ENCODE data around the gene SMC4.

The SMC4 gene

DNA sequence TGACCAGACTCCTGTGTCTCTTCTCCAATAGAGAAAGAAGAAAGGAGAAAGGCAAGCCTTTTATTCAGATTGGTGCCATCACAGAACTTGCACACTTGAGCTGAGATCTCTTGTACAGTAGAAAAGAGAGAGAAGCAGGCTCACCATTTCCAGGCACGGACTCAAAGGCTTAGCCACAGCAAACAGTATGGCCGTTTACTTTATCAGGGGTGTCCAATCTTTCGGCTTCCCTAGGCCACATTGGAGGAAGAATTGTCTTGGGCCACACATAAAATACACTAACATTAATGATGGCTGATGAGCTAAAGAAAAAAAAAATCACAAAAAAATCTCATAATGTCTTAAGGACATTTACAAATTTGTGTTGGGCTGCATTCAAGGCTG lies 5.4 kb upstream of the SMC4 start:
- DNase-seq, result no peak

DNA sequence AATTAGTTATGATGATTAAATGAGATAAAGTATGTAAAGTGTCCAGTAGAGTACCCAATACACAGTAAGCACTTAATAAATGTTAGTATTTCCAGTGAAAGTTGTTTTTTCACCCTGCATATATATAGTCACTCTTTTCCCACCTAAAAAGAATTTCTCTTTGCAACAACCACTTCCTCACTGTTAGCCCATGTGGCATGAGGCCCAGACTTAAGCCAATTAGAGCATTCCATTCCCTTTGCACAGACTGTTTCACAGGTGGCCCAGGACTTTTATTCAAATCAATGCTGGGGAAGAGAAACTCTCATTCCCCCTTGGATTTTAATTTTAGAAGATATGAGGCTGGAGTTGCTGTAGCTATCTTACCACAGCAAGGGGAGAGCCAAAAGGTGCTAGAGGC lies 4.2 kb upstream of the SMC4 start:
- DNase-seq, result no peak

DNA sequence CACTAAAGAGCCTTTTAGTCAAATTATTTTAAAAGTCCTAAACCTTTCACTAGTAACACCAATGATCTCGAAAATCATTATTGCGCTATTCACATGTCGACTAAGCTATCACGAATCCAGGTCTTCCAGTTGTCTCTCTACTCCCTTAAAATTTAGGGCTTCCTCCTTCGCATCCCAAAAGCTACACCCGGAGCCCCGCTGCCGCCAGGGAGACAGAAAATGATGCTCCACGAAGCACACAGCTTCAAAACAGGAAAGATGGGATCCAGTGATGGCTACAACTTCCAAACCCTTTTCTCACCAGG lies 678 bp upstream of the SMC4 start:
- DNase-seq, result no peak

DNA sequence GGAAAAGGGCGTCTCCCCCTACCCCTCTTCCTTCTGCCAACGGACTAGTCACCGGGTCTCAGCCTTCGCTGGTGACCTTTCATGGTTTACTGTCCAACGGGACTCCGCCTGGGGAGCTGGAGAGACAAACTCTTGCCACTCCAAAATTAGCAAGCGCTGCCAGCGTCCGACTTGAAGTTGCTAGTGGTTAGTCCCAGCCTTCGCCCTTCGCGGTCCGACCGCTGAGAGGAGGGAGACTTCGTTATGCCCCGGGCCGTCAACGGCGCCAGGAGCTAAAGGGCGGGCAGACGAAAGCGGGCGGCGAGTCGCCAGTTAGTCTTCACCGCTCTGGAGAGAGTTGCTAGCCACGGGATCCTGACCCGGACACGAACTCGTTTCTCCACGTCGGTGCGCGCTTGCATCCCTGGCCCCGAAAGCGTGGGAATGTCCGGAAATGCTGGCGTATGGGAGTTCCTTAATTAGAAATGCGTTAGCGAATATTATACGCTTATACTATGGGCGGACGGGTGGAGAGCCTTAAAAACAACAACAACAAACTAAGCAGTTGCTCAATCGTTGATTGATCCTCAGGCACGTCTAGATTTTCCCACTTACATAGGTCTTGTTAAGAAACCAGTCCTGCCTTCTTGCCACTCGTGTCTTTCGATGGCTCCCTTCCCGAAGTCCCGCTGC lies 716 bp downstream of the SMC4 start:
- peak in 18 of 58 donors; percentile 14 to 53 (median 33) for DNase-seq

DNA sequence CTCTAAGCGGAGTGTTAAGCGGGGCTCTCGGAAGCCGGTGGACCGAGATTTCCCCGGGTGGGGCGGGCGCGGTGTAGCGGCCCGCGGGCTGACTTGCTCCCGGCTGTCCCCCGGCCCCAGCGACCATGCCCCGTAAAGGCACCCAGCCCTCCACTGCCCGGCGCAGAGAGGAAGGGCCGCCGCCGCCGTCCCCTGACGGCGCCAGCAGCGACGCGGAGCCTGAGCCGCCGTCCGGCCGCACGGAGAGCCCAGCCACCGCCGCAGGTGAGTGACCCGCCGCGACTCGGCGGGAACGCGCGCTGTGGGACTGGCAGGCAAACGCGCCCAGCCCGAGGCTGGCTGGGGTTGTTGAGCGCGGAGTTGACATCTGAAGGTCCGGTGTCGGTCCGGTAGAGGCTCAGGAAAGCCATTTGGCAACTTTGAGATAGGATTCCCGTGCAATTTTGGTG lies 1.3 kb downstream of the SMC4 start:
- DNase-seq, result peak in 1 of 58 donors; percentile 4

DNA sequence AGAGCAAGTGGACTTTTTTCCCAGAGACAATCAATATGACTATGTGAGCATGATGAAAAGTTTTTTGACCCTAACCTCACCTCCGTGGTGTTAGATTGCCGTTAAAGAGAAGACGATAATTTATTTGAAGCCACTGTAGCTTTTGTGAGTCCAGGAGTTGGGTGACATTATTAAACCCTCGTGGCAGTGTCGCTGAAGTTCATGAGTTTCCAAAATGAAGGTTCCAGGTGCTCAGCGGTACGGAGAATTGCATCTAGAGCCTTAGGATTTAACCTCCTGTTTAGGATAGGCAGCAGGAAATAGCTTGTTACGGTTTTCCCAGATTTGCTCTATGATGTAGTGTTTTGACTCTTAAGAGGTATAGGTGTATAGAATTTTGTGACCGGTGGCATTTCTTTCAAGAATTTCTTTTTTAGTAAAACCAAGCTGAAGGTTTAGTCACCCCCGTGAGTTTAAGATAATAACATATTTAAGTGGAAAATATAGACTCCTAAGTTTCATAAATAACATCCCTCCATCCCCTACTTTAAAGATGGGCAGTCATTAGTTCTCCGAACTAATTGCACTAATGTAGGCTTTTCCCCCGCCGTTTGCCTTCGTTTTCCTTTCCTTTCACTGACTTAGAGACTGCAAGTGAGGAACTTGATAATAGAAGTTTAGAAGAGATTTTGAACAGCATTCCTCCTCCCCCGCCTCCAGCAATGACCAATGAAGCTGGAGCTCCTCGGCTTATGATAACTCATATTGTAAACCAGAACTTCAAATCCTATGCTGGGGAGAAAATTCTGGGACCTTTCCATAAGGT lies 2.0 kb downstream of the SMC4 start:
- DNase-seq, result no peak

DNA sequence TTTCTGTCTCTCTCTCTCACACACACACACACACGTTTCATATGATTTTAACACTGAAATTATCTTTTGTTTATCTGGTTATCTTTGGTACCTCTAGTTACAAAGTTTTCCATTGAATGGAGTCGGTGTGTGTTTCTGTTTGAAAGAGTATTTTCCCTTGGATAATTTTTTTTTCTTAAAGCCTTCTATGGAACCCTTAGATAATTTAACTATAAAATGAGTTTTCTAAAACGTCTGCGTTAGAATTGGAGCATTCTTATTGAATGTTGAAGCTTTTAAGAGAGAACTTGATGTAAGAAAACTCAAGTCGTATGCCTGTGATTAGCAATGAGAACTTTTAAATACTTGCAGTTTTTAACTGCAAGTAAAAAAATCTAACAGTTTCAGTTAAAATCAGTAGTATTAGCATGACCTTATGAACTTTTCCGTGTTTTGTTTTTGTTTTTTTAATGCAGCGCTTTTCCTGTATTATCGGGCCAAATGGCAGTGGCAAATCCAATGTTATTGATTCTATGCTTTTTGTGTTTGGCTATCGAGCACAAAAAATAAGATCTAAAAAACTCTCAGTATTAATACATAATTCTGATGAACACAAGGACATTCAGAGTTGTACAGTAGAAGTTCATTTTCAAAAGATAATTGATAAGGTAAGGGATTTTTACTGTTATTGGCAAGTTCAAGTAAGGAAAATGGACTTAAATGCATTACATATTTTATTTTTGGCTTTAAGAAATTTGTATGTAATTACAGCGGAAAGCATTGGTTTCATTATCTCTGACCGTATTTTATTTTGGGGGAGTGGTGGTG lies 3.0 kb downstream of the SMC4 start:
- no peak for DNase-seq

DNA sequence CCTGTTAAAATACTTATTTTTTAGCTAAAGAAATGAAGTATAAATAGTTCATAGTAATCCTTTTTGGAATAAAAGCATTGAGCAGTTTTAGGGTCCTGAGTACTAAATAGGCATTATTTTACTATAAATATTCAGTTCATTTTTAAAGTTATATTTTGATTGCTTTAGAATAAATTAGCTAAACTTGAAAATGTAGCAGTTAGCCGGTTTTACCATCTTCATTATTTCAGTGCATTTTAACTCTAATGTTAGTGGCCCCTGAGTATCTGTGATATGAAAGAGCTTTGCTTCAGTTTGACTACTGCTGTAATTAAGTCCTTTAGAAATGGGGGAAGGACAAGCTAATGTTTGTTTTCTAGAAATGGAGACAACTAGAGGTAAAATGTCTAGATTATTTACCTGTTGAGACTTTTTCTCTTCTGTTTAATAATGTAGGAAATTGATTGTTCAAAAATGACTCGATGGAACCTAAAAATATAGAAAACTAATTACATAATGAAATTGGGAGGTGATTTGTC lies 3.6 kb downstream of the SMC4 start:
- no peak for DNase-seq

DNA sequence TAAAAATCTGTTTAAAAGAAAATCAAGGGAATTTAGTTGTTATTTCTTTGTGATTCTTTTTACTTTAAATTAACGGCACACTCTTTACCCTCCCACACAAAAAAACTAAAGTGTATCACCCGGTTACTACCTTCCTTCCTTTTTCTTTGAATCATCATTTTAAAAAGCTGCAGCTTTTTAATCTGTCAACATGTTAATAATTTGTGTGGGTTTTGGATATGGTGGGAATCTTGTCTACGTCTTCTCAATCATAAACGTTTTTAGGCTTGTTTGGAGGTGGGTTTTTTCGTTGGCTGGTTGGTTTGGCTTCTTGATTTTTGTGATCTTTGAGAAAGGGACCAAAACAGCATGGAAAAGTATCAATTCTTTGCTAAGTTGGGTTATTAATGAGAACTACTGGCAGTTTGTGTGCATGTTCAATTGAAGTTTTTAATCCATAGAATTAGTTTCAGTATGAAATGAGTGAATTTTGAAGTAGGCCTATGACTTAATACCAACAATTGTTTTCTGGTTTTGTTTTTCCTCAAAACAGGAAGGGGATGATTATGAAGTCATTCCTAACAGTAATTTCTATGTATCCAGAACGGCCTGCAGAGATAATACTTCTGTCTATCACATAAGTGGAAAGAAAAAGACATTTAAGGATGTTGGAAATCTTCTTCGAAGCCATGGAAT lies 4.5 kb downstream of the SMC4 start:
- no peak for DNase-seq

DNA sequence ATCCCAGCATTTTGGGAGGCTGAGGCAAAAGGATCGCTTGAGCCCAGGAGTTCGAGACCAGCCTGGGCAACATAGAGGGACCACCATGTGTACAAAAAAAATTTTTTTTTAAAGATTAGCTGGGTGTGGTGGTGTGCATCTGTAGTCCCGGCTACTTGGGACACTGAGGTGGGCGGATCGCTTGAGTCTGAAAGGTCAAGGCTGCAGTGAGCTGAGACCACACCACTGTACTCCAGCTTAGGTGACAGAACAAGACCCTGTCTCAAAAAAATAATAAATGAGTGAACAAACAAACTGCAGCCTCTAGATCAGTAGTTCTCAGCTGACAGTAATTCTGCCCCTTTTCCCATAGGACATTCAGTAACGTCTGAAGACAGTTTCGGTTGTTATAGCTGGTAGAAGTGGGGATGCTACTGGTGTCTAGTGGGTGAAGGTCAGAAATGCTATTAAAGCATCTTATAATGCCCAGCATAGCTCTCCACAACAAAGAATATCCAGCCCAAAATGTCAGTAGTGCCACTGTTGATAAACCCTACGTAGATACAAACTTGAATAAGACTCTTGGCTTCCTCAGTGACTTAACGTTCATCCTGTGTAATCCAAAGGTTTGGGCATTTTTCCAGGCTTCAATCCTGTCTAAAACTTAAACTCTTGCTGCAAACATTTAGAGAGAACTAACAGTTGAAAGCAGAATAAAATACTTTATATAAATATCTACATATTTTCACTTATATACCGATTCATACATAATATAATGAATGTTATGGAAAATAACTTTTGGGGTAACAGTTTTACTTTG lies 10.6 kb downstream of the SMC4 start:
- no peak for DNase-seq

DNA sequence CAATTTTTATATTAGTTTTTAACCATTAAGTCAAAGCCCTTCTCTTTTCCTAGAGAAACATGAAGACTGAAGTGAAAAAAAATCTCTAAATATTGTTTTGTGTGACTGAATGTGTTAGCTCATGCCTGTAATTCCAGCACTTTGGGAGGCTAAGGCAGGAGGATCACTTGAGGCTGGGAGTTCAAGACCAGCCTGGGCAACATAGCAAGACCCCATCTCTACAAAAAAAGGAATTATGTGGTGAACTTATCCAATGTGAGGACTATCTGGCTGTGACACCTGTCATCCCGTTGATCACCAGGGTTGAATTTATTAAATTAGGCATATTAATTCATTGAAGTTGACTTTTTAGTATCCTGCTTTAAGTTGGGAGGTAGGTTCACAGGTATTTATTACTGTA lies 13.0 kb downstream of the SMC4 start:
- DNase-seq, result no peak

DNA sequence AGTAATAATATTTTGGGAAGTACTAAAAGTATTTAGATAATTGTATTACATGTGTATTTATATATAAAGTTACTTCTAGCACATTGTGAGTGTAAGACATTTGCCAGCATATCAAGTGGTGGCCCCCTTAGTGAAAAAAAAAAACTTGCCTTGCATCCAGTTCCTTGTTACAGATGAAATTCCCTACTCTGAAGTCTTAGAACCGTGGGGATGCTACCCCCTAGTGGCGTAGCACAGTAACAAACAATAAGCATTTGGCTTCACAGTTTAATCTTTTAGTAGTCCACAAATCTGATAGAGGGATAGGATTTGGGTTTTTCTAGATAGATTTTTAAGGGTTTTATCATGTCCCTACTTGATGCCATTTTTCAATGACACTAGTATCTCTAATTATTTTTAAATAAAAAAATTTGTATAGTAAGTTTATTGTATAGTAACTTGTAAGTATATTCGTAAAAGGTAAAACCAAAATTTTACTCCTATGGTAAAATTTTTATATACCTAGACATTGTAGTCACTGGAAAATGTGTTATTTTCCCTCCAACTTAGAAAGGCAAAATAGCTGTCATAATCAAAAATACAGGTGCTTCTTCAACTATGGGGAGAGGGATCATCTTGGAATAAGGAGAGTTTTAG lies 14.3 kb downstream of the SMC4 start:
- DNase-seq, result peak in 44 of 58 donors; percentile 1 to 71 (median 30)

DNA sequence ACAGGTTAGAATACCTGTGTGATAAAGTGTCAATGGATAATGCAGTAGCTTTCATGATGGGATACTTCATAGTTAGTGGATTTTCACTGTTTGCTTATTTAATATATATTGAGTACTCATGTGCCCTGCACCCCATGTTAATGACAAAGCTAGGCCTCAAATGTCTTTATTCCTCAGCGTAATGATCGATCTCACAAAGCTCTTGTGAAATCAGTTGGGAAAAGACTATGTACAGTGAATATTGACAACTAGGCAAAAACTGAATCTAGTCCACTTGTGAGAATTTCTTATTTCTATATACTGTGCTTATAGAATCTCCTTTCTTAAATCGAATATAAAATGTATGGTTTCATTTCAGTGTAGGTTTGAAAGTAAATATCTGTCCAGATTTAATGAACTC lies 17.9 kb downstream of the SMC4 start:
- no peak for DNase-seq

DNA sequence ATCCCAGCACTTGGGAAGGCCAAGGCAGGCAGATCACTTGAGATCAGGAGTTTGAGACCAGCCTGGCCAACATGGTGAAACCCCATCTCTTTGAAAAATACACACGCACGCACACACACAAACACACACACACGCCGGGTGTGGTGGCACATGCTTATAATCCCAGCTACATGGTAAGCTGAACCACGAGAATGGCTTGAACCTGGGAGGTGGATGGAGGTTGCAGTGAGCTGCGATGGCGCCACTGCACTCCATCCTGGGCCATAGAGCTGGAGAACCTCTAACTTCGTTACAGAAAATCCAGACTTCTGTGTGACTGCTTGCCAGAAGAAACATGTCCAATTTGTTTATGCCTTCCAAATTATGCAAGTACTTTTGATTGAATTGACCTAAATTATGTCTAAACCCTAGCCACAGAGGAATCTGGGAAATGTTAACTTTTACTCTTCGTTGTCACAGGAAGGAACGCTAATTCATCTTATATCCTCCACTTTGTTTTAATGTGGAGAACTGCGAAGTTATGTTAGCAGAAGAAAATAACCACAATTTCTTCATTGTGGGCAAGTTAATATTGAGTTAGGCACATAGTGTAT lies 28.5 kb downstream of the SMC4 start:
- no peak for DNase-seq

DNA sequence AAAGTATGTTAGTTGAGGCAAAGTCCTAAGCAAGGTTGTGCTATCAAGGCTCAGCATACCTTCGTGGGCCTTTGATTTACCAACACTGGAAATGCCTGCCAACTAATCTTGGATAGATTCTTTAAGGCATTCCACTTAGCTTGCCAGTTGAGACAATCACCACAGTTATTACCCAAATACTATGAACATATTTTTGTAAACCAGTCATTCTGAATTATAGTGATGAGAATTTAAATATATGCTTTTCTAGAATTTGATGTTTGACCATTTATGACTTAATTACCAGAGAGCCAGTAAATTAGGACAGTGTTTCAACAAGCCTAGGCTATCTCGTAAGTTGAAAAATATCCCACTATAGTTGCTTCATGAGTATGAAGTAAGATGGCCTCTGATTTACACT lies 34.6 kb downstream of the SMC4 start:
- DNase-seq, result no peak

DNA sequence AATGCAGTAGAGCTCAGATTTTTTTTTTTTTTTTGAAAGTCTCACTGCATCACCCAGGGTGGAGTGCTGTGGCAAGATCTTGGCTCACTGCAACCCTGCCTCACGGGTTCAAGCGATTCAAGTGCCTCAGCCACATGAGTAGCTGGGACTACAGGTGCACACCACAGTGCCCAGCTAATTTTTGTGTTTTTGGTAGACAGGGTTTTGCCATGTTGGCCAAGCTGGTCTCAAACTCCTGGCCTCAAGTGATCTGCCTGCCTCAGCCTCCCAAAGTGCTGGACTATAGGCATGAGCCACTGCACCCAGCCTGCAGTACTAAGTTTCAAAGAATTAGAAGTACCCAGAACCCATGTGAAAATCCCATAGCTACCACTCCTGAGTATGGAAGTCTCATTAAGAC lies 35.6 kb downstream of the SMC4 start:
- no peak for DNase-seq

DNA sequence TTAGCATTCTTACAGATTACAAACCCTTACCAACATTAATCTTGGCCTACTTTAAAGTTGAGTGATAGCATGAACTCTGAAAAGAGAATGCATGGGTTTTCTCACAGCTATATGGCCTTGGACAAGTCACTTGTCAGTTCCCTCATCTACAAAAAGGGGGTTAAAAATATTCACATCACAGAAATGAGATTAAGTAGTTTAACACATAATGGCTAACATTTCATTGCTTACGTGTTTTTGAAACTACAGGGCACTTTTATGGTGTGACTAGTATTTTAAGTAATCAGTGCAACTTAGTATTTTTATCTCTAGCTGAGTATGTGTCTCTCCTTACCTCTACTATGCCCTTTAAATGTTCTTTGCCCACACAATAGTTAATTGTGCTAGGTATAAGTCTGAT lies 36.3 kb downstream of the SMC4 start:
- DNase-seq, result no peak

DNA sequence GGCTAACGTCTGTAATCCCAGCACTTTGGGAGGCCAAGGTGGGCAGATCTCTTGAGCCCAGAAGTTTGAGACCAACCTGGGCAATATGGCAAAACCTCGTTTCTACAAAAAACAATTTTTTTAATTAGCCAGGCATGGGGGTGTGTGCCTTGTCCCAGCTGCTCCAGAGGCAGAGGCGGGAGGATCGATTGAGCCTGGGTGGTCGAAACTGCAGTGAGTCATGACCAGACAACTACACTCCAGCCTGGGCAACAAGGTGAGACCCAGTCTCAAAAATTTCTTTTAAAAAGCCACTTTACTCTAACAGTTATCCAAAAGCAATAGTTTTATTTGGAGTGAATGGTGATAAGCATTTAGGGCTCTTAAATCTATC lies 37.6 kb downstream of the SMC4 start:
- DNase-seq, result no peak

DNA sequence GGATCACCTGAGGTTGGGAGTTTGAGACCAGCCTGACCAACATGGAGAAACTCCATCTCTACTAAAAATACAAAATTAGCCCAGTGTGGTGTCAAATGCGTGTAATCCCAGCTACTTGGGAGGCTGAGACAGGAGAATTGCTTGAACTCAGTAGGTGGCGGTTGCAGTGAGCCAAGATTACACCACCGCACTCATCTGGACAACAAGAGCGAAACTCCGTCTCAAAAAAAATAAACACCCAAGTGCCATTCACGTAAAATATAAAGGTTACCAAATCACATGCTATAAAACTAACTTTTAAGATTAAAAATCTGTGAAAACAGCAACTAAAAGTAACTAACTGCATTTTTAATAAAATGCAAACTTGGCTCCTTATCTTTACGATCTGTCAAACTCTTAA lies 41.2 kb downstream of the SMC4 start:
- no peak for DNase-seq

DNA sequence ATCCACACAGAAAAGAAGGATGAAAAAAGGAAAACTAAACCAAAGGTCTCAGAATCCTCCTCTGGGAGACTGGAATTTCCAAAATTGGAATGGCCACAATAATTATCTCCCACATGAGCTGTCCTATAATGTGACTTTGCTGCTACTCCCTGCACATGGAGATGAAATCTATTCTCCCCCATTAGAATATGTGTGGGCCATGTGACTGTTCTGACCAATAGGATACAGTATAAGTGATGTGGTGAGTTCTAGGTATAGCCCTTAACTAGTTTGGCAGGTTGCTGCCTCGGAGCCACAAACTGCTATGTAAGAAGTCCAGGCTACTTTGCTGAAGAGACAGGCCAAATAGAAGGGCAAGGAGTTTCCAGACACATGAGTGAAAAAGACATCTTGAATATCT lies 45.0 kb downstream of the SMC4 start:
- DNase-seq, result no peak

All from anterior cingulate cortex (tissue), 58 donors.